PC-9 (cell line): ENCODE data around the gene CLTB. TPM values are rescaled to one million over a fixed set of nuclear protein-coding genes. Genes with fewer than 3 reads are reported as not detected.

Source experiments
- BruUV-seq: library from RNA; stranded (reverse); fragments of 400-500 nt; replicated peaks from 2 replicates; lab custom pipeline; 2021; lab: Mats Ljungman, UMichigan
- CTCF ChIA-PET: fragments of 300-600 bp; sonication (Branson Sonifier 250); formaldehyde crosslinking; loops from one replicate; lab custom pipeline; 2022; ENCODE audit warnings: antibody characterized with exemption; lab: Charles Lee
- POLR2A ChIA-PET: fragments of 300-600 bp; sonication (Branson Sonifier 250); formaldehyde crosslinking; loops from one replicate; lab custom pipeline; 2022; ENCODE audit warnings: antibody characterized with exemption; ENCODE audit not compliant: unreplicated experiment; lab: Charles Lee
- DNase-seq, 2 experiments: peaks; one replicate each; pipeline versions ENCODE4 v3.0.0 to v3.0.0-alpha.2; 2015 to 2022; ENCODE audit warnings: mixed read lengths in 1 of 2
- H2AFZ ChIP-seq: fragments of 200-600 bp; sonication (generic); 2 replicates; pipeline ENCODE4 v1.8.1; 2017; ENCODE audit warnings: antibody characterized with exemption
- H3F3A ChIP-seq: fragments of 200-600 bp; sonication (generic); 2 replicates; pipeline ENCODE4 v1.8.1; 2017; ENCODE audit warnings: antibody characterized with exemption, mild to moderate bottlenecking, low read depth; ENCODE audit not compliant: insufficient read depth
- H3K27ac ChIP-seq: fragments of 200-600 bp; sonication (generic); 2 replicates; pipeline ENCODE4 v1.6.1; 2016; ENCODE audit warnings: mixed run types
- H3K27me3 ChIP-seq: fragments of 200-600 bp; sonication (generic); 2 replicates; pipeline ENCODE4 v1.6.1; 2016; ENCODE audit warnings: low read depth, mixed run types; ENCODE audit not compliant: insufficient read depth
- H3K36me3 ChIP-seq: fragments of 200-600 bp; sonication (generic); 2 replicates; pipeline ENCODE4 v1.6.1; 2016; ENCODE audit warnings: low read depth, mixed run types
- H3K4me1 ChIP-seq: fragments of 200-600 bp; sonication (generic); replicated peaks from 2 replicates; pipeline ENCODE4 v1.6.1; 2016; ENCODE audit warnings: mixed run types; ENCODE audit not compliant: insufficient read depth
- H3K4me2 ChIP-seq: fragments of 200-600 bp; sonication (generic); 2 replicates; pipeline ENCODE4 v1.6.1; 2017; ENCODE audit warnings: mixed run types
- H3K4me3 ChIP-seq: fragments of 200-600 bp; sonication (generic); 2 replicates; pipeline ENCODE4 v1.6.1; 2016; ENCODE audit warnings: mixed run types
- H3K79me2 ChIP-seq: fragments of 200-600 bp; sonication (generic); 2 replicates; pipeline ENCODE4 v1.6.1; 2017; ENCODE audit warnings: low read depth, mixed run types
- H3K9me2 ChIP-seq: fragments of 200-600 bp; sonication (generic); 2 replicates; pipeline ENCODE4 v1.8.1; 2017; ENCODE audit warnings: mild to moderate bottlenecking; ENCODE audit not compliant: insufficient read depth
- H3K9me3 ChIP-seq: fragments of 200-600 bp; sonication (generic); 2 replicates; pipeline ENCODE4 v1.8.1; 2016; ENCODE audit warnings: low read depth; ENCODE audit not compliant: insufficient read depth
- H4K20me1 ChIP-seq: fragments of 200-600 bp; sonication (generic); 2 replicates; pipeline ENCODE4 v1.8.1; 2017; ENCODE audit not compliant: insufficient read depth
- CTCF ChIP-seq: fragments of 200-600 bp; sonication (generic); conservative IDR thresholded peaks from 2 replicates; pipeline ENCODE4 v1.6.1; 2017; ENCODE audit warnings: mixed run types, antibody characterized with exemption, mild to moderate bottlenecking, moderate library complexity
- EZH2 ChIP-seq: fragments of 200-600 bp; sonication (generic); IDR thresholded peaks from 2 replicates; pipeline ENCODE4 v1.8.0; 2017; ENCODE audit warnings: antibody characterized with exemption, low read depth
- intact Hi-C: fragments of 100-400 bp; cut with micrococcal nuclease; formaldehyde crosslinking; loops from one replicate; pipeline ENCODE4 v1.10.0; 2022; ENCODE audit not compliant: unreplicated experiment
- total RNA-seq: library from RNA; stranded (reverse); gene quantifications from 2 replicates; pipeline ENCODE4 v1.2.3, GENCODE V29; 2021

The CLTB gene
- total RNA-seq, 1 experiment from 2014 or later, result 123 TPM

DNA sequence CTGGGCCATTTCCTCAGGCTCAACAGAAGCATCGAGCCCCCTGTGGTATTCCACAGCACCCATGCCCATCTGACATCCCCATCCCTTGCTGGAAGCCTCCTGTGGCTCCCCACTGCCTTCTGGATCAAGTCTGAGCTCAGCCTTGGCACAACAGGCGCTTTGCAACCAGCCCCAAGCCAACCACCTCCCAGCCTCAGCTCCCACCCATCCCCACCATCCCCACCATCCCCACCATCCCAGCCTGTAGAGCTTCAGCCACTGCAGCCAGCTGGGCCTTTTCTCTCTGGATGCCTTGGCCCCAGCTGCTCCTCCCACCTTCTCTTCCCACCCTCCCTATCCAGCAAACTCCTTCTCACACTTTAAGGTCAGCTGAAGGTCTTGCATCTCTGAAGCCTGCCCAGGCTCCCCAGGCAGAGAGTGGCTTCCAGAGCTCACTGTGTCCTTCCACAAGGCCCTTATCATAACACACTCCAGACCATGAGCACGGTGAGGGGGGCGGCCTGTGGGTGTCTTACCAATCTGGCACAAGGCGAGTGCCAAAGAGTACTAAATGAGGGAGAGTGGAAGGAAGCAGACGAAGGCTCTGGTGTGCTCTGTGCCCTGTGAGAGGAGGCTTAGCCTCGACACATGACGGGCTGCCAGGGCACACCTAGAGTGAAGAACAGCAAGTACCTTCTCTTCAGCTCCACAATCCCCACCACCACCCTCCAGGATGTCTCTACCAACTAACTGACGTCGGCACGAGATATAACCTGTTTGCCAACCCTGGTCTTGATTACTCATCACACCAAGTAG is 21.3 kb downstream of the CLTB start:
- Histone ChIP-seq H2AFZ (no peak overlapping the region), H3K4me2 (no peak overlapping the region), H3K27ac (no peak overlapping the region), H4K20me1 (no peaks in the 10 kb centered on the region), H3K4me3 (no peak overlapping the region), H3K27me3 (no peaks in the 10 kb centered on the region), H3K4me1 (peaks cover 1% of the 10 kb centered on the region; the same call in 1 of the 2 replicates), H3K79me2 (0 out of 2 replicates have a peak, but pooled peaks cover 4% of the 10 kb centered on the region), H3K9me3 (no peaks in the 10 kb centered on the region), H3K9me2 (no peaks in the 10 kb centered on the region), H3F3A (peaks cover 17% of the 10 kb centered on the region), H3K36me3 (no peaks in the 10 kb centered on the region)
- ChIA-PET POLR2A (interaction anchor here (0.7 kb wide), 1 partner anchor 43 kb away, joined by 3 read pairs; no protein-coding TSS in a partner anchor), CTCF (no interaction called here)
- DNase-seq, result peak in 1 of 2 experiments; percentile 5
- intact Hi-C loops, result no loop called here
- no peak for TF ChIP-seq CTCF
- TF ChIP-seq EZH2, result no peak
- no TSS peak for BruUV-seq

DNA sequence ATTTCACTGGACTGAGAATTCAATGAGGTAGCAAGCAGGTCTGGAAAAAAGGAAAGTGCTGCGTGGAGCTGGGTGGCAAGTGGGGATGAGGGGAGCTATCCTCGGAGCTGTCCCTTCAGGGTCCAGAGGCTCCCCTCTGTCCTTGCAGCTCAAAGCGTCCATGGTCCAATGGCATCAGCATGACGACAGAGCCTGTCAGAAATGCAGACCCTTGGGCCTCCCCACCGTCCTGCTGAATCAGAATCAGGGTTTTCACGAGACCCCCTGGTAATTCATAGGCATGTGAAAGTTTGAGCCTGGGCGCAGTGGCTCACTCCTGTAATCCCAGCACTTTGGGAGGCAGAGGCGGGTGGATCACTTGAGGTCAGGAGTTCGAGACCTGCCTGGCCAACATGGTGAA is 22.2 kb downstream of the CLTB start:
- H3K4me1 ChIP-seq, result peaks cover 7% of the 10 kb centered on the region
- H3K4me3 ChIP-seq, result no peak overlapping the region
- no peak overlapping the region for H3K27ac ChIP-seq
- no peaks in the 10 kb centered on the region for H3K9me2 ChIP-seq
- peaks cover 9% of the 10 kb centered on the region; the same call in 1 of the 2 replicates for H3K79me2 ChIP-seq
- H3K27me3 ChIP-seq, result no peaks in the 10 kb centered on the region
- intact Hi-C loops, result no loop called here
- H4K20me1 ChIP-seq, result no peaks in the 10 kb centered on the region
- H3K4me2 ChIP-seq, result no peak overlapping the region
- BruUV-seq, result no TSS peak
- ChIA-PET POLR2A (interaction anchor here (0.7 kb wide), 1 partner anchor 42 kb away, joined by 3 read pairs; no protein-coding TSS in a partner anchor), CTCF (no interaction called here)
- no peaks in the 10 kb centered on the region for H3K36me3 ChIP-seq
- no peak for TF ChIP-seq EZH2
- TF ChIP-seq CTCF, result no peak
- no peak for DNase-seq
- no peak overlapping the region for H2AFZ ChIP-seq
- peaks cover 25% of the 10 kb centered on the region for H3F3A ChIP-seq
- H3K9me3 ChIP-seq, result no peaks in the 10 kb centered on the region

DNA sequence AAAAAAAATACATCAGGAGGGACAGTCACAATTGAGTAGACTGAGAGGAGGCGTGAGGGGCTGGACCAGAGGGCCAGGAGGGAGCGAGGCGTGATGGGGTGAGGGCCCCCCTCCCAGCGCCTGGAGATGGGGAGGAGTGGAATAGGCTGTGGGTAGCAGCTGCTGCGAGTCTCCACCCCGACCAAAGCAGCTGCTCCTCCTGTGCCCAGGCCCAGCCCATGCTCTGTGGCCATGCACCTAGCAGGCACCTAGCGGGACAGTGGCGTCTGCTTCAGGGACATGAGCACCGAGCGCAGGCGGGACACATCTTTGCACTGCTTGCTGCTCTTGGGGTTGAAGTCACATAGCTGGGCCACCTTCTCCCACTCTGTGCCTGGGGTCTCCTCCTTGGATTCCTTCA is 23.8 kb downstream of the CLTB start:
- Histone ChIP-seq H3K4me3 (no peak overlapping the region), H3K36me3 (no peaks in the 10 kb centered on the region), H3K27me3 (no peaks in the 10 kb centered on the region), H3K9me3 (no peaks in the 10 kb centered on the region), H3F3A (peaks cover 25% of the 10 kb centered on the region), H3K4me2 (no peak overlapping the region), H4K20me1 (no peaks in the 10 kb centered on the region), H3K79me2 (peaks cover 17% of the 10 kb centered on the region), H2AFZ (no peak overlapping the region), H3K4me1 (peaks cover 7% of the 10 kb centered on the region), H3K9me2 (no peaks in the 10 kb centered on the region), H3K27ac (no peak overlapping the region)
- ChIA-PET POLR2A (no interaction called here), CTCF (interaction anchor here (0.5 kb wide), 1 partner anchor 883 kb away, joined by 3 read pairs; no protein-coding TSS in a partner anchor)
- no TSS peak for BruUV-seq
- no peak for TF ChIP-seq EZH2
- TF ChIP-seq CTCF, result no peak
- peak in 1 of 2 experiments; percentile 17 for DNase-seq
- intact Hi-C loops, result no loop called here
